ENCODE data around the gene DEFB132. TPM values are rescaled to one million over a fixed set of nuclear protein-coding genes. Genes with fewer than 3 reads are reported as not detected.
A peak's percentile ranks its signal among the peaks of the same experiment; 100 is the strongest.

DEFB132 gene
- total RNA-seq, 1 donor from 2014 or later = not detected

DNA sequence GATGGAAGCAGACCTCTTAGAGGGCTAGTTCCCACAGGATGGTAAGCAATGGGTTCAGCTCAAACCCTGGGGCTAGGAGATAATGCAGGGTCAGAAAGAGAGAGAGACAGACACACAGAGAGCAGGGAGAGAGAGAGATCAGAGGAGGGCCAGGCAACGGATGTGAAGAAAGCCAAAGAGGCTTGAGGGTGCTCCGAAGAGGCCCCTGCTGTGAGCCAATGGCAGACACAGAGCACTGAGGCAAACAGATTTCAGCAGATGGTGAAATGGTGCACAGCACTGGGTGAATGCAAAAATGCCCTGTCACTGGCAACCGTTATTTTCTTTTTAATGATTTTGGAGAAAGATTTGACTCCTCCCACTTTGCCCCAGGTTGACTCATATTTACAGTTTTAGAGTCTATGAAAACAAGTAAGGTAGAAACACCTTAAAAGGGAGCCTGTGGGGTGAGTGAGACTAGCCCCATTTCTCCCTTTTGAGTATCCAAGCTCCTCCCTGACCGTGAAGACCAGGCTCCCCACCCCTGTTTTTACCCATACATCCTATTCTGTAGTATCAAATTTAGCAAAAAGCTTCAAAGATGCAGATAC is 840 bp downstream of the DEFB132 start:
- peaks cover 4% of the 10 kb centered on the region for H3K4me1 Mint-ChIP-seq
- DNase-seq (ENCODE audit: low spot score in 2 of 2, unreplicated experiment in 2 of 2) = no peak
- peaks cover 39% of the 10 kb centered on the region for H3K27me3 Mint-ChIP-seq (ENCODE audit: low read depth)
- TF ChIP-seq, protein P1, sequence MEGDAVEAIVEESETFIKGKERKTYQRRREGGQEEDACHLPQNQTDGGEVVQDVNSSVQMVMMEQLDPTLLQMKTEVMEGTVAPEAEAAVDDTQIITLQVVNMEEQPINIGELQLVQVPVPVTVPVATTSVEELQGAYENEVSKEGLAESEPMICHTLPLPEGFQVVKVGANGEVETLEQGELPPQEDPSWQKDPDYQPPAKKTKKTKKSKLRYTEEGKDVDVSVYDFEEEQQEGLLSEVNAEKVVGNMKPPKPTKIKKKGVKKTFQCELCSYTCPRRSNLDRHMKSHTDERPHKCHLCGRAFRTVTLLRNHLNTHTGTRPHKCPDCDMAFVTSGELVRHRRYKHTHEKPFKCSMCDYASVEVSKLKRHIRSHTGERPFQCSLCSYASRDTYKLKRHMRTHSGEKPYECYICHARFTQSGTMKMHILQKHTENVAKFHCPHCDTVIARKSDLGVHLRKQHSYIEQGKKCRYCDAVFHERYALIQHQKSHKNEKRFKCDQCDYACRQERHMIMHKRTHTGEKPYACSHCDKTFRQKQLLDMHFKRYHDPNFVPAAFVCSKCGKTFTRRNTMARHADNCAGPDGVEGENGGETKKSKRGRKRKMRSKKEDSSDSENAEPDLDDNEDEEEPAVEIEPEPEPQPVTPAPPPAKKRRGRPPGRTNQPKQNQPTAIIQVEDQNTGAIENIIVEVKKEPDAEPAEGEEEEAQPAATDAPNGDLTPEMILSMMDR (IDR thresholded peaks at IDR 0.05; ENCODE audit: unreplicated experiment) = no peak
- H3K9me3 Mint-ChIP-seq = no peaks in the 10 kb centered on the region
- no peak overlapping the region for H3K27ac Mint-ChIP-seq
- H3K4me3 Mint-ChIP-seq = no peak overlapping the region
- no peaks in the 10 kb centered on the region for H3K36me3 Mint-ChIP-seq

DNA sequence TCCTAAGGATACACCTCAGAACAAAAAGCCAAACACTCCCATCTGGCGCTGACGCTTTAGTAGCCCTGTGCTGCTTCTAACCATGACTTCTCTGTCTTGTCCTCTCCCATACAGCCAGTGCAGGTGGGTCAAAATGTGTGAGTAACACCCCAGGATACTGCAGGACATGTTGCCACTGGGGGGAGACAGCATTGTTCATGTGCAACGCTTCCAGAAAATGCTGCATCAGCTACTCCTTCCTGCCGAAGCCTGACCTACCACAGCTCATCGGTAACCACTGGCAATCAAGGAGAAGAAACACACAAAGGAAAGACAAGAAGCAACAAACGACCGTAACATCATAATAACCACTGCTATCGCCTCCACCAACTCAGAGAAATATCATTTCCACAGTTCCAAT is 1.4 kb downstream of the DEFB132 start:
- peaks cover 39% of the 10 kb centered on the region for H3K27me3 Mint-ChIP-seq (ENCODE audit: low read depth)
- no peaks in the 10 kb centered on the region for H3K4me1 Mint-ChIP-seq
- DNase-seq (ENCODE audit: low spot score in 2 of 2, unreplicated experiment in 2 of 2) = no peak
- H3K36me3 Mint-ChIP-seq = no peaks in the 10 kb centered on the region
- TF ChIP-seq, protein P1 (IDR thresholded peaks at IDR 0.05; ENCODE audit: unreplicated experiment) = no peak
- no peak overlapping the region for H3K4me3 Mint-ChIP-seq
- no peak overlapping the region for H3K27ac Mint-ChIP-seq
- H3K9me3 Mint-ChIP-seq = no peaks in the 10 kb centered on the region

DNA sequence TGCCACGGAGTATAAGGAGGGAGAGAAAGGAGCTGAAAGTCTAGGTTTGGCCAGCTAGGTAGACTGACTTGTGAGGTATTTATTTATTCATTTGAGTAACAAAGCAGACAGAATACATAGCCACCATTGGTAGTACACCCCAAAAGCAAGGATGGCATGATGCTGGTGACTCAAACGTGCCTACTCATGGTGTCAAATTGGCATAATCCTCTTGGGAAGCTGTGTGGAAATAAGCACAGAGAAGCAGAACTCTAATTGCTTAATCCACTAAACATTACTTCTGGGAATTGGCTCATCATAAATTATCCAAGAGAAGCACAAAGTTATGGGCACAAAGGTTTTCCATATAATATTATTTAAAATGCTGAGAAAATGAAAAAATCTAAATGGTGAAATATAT is 2.5 kb downstream of the DEFB132 start:
- no peak overlapping the region for H3K27ac Mint-ChIP-seq
- H3K4me3 Mint-ChIP-seq = no peak overlapping the region
- TF ChIP-seq, protein P1 (IDR thresholded peaks at IDR 0.05; ENCODE audit: unreplicated experiment) = no peak
- H3K36me3 Mint-ChIP-seq = no peaks in the 10 kb centered on the region
- DNase-seq (ENCODE audit: low spot score in 2 of 2, unreplicated experiment in 2 of 2) = no peak
- H3K4me1 Mint-ChIP-seq = no peaks in the 10 kb centered on the region
- H3K27me3 Mint-ChIP-seq (ENCODE audit: low read depth) = peaks cover 41% of the 10 kb centered on the region
- H3K9me3 Mint-ChIP-seq = no peaks in the 10 kb centered on the region

DNA sequence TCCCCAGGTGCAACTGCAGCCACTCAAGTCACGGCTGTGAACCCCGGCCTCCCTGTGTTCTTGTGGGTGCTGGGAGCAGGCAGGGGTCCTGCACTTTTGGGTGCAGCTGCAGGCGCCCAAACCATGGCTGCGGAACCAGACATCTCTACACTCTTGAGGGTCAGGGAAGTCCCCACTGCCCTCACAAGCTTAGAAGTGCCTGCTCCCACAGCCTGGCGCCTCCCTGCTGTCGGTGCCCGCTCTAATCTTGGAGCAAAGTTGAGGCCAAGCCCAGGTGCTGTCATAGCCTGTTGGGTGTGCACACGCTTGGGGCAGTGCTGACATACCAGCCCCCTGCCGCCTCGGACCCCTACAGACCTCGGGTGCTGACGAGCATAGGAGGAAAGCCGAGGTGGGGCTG is 6.2 kb downstream of the DEFB132 start:
- Mint-ChIP-seq H3K27ac (no peak overlapping the region), H3K9me3 (no peaks in the 10 kb centered on the region), H3K27me3 (ENCODE audit: low read depth) (peaks cover 28% of the 10 kb centered on the region), H3K4me1 (peaks cover 14% of the 10 kb centered on the region), H3K36me3 (no peaks in the 10 kb centered on the region), H3K4me3 (no peak overlapping the region)
- no peak for DNase-seq (ENCODE audit: low spot score in 2 of 2, unreplicated experiment in 2 of 2)
- TF ChIP-seq, protein P1 (IDR thresholded peaks at IDR 0.05; ENCODE audit: unreplicated experiment) = no peak

DNA sequence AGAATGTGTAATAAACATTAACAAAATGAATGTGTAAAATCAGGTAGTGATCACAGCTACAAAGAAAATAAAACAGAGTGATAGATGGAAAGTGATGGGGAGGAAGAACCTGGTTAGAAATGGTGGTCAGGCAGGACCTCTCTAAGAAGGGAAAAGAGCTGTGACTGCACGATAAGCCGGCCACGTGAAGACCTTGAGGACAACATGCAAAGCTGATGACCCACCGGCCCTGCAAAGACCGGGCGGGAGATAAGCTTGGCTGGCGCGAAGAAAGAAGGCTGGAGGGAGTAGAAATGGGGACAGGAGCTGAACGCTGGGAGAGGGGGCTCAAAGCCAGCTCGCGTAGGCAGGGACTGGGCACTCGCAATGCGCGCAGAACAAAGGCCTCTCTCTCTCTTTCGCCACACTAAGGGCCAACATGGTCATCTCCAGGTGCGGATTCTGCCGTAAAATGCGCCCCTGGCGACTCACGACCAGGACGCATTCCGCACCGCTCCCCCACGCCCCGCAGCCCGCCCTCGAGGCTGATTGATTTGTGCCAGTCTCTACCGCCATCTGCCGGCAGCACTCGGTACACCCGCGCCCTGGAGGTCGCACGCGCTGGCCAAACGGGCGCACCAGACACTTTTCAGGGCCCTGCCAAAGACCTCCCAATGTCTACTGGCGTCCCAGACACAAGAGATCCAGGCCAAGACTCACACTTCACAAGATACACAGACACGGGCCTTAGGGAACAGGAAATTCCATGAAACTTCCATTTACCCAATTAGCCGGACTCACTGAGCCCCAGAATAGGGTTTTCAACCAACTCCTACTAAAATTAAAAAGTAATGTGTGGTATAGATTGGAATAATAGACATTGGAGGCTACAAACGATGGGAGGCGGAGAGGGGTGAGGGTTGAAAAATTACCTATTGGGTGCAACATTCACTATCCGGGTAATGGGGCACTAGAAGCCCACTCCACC is 9.4 kb downstream of the DEFB132 start:
- Mint-ChIP-seq H3K9me3 (no peaks in the 10 kb centered on the region), H3K27me3 (ENCODE audit: low read depth) (peaks cover 13% of the 10 kb centered on the region), H3K27ac (peak overlapping the region; percentile 5), H3K4me3 (peak overlapping the region; percentile 70), H3K4me1 (peaks cover 14% of the 10 kb centered on the region), H3K36me3 (peaks cover 2% of the 10 kb centered on the region)
- DNase-seq (ENCODE audit: low spot score in 2 of 2, unreplicated experiment in 2 of 2) = peak; percentile 79 to 96
- TF ChIP-seq, protein P1 (IDR thresholded peaks at IDR 0.05; ENCODE audit: unreplicated experiment) = peak; percentile 97

All from mesothelial cell of epicardium (in vitro differentiated cells).